HG03097 (cell line): ENCODE measurements around the gene NAA50.

ENCODE experiments used
- ATAC-seq: cut with Tn5 transposase; IDR thresholded peaks from one replicate; pipeline ENCODE4 v1.9.1; 2021; ENCODE audit not compliant: unreplicated experiment, low FRiP score

NAA50 gene

GRCh38 chr3:113743006-113743630, 2.9 kb downstream of the NAA50 start:
- no peak for ATAC-seq

DNA sequence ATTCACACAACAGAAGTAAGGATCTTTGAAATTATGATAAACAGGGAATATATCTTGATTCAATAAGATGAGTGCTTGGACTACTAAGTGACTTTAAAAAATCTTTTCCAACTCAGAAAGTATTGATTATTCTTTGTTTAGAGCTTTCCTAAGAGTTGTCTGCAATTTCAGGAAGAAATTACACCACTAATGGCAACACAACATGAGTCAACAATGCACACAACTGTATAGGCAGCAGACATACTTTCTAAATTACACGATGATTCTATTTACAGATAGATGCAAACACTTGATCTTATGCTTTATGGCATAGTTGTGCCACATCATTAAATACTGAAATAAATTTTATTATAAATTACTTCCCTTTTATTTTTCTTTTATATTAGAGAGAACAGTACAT, 4.4 kb downstream of the NAA50 start:
- no peak for ATAC-seq

- ATAC-seq: no peak
Observed at GRCh38 chr3:113741086-113741485, 5.0 kb downstream of the NAA50 start.

DNA sequence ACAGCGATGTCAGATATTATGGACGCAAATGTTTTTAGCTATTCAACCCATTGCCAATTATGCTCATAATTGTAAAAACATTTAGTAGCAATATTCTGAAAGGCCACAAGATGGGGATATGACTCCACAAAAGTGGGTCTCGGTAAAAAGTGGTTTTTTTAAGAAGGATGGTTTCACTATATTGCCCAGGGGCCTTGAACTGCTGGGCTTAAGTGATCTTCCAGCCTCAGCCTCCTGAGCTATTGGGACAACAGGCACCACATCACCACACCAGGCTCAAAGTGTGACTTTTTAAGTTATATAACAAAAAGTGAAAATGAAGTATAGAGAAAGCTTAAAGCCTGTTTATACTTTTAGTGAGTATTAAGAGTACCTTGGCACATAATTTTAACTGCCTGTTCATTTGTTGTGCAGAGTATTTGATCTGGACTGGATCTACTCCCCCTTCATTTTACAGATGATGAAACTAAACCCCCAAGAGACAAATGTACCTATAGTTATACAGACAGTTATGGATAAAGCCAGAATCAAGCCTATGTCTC, 9.4 kb downstream of the NAA50 start:
- ATAC-seq: no peak

DNA sequence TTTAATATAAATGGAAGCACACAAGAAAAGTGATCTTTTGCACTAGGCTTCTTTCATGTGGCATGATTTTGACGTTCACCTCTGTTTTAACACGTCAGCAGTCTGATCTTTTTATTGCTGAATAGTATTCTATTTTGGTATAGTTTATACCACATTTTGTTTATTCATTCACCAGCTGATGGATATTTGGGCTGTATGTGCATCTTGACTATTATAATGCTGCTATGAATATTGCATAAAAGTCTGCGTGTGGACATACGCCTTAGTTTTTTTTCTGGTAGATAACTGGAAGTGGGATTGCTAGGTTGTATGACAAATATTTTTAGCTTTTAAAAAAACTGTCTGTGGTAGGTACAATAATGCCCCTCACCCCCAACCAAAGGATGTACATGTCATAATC, 14.4 kb downstream of the NAA50 start:
- ATAC-seq: no peak

- no peak for ATAC-seq
Observed at GRCh38 chr3:113730550-113730949, 15.5 kb downstream of the NAA50 start.

DNA sequence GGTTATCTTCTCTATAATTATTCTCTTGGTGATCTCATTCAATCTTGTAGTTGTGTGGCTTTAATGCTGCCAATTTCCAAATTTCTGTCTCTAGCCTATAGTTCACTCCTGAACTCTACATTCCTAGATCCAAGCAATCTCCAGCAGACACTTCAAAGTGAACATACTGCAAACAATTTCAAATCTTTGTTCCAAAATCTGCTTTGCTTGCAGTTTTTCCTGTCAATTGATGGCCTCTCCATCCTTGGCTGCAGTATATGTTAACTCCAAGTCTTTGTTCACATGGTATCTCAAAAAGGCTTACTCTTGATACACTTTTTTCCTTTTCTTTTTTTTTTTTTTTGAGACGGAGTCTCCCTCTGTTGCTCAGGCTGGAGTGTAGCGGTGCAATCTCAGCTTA, 17.4 kb downstream of the NAA50 start:
- no peak for ATAC-seq

DNA sequence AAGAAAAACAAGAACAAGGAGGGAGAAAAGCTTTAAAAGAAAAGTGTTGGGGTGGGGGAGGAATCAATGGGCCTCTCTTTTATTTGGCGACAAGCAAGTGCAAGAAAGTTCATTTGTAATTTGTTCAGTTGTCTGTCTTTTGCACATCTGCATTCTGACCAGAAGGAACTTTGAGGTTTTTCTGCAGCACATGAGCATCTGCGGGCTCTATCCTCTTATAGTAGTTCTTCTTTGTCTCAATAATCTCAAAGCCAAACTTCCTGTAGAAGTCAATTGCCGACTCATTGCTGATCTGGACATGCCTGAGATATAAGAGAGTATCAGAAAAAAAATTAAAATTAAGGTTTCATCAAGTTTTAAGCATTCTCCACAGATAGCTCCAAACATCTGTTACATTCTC, 24.4 kb downstream of the NAA50 start:
- ATAC-seq: no peak

DNA sequence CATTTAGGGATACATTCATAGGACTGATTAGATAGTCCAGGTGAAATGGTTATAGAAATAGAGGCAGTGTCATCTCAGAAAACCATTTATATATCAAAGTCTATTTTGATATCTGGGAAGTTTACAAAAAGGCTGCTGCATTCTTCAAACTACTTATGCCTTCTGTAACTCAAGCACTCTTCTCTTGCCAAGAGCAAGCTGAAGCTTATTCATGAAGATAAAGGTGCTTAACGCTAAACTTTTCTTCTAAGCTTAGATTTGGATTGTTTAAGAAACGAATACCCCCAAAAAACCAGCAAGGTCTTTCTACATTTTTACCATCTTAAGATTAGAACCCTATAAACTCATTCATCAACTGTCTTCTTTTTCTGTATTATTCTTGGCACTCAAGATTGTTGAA, 26.3 kb downstream of the NAA50 start:
- ATAC-seq: no peak

DNA sequence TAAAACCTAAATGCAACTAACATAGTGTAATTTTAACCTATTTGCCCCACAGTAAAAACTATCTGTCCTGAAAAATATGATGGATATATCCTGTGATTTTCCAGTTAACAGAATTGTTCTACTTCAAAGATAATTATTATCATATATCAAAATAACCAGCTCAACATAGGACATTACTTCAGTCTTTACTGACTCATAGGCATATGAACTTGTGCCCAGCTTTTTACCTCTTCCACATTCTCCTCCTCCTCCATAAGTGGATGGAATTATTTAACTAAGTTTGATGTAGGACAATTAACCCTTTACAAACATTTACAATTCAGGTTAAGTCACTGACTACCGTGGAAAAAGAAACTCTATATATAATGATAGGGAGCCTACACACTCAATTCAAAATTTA, 26.8 kb downstream of the NAA50 start:
- ATAC-seq: no peak

GRCh38 chr3:113717818-113718217, 28.2 kb downstream of the NAA50 start:
- no peak for ATAC-seq

GRCh38 chr3:113717308-113717707, 28.7 kb downstream of the NAA50 start:
- no peak for ATAC-seq

DNA sequence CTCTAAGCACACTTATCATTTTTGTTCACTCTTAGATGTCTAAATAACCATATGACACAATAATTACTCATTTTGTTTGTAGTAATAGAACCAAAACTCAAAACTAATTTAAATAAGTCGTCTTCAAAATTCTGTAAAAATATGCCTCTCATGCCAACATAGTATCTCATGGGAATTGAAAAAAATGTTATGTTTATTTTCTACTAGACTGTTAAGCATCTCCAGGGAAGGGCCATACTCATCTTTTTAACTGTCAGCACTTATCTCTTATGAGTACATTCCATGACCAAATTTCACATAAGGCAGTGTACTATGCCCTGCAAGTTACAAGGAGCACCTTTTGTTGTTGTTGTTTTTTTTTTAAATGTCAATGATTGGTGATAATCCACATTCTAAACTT, 31.3 kb downstream of the NAA50 start:
- ATAC-seq: no peak

DNA sequence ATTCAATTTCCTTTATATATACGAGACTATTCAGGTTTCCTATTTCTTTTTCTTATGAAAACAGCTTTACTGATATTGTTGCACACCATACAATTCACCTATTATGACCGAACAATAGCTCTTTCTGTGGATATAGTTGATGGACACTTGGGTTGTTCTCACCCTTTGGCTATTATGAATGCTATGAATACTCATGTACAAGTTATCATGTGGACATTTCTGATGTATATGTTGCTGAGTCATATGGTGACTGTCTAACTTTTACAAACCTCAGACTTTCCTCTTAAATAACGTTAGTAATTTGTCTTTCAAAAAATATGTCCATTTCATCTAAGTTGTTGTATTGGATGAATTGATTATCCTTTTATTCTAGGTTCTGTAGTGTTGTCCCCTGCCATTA, 33.9 kb downstream of the NAA50 start:
- no peak for ATAC-seq

GRCh38 chr3:113707835-113708234, 38.2 kb downstream of the NAA50 start:
- no peak for ATAC-seq

GRCh38 chr3:113698956-113699355, 47.1 kb downstream of the NAA50 start:
- ATAC-seq: no peak

- no peak for ATAC-seq
Observed at GRCh38 chr3:113698213-113698742, 47.8 kb downstream of the NAA50 start.

DNA sequence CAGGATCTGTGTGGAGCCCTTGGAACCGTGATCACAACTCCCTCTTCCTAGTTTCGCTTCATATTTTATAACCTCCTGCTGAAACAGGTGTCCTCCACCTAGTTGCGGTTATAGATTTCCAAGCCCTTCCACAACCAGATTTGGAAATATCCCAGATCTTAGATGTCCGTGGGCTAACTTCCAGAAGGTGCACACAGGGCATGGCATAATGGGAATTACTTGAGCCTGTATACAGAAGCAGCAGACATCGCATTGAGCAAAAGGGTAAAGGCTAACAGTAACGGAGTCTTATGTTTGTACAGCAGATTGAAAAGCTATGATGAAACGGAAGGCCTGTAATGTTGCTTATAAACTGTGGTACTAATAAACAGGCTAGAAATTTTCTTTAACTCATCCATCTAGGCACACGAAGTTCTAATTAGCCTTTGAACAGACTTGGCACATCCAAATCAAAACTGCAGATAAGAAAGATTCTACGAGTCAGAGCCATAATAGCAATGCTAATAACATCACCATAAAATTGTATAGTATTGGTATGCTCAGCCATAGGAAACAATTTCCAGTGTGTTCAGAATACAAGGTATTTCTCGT, 48.5 kb downstream of the NAA50 start:
- ATAC-seq: no peak

GRCh38 chr3:113696658-113697499, 49.2 kb downstream of the NAA50 start:
- ATAC-seq: peak; percentile 94

GRCh38 chr3:113695786-113696645, 50.0 kb downstream of the NAA50 start, which contains the start of gene USF3:
TSS of gene USF3 (minus strand) at chr3:113696642. CDS start at chr3:113674878, 21,764 bp downstream.
- ATAC-seq: peak; percentile 61
